ENCODE measurements around the gene LMNTD2.

LMNTD2 gene

DNA sequence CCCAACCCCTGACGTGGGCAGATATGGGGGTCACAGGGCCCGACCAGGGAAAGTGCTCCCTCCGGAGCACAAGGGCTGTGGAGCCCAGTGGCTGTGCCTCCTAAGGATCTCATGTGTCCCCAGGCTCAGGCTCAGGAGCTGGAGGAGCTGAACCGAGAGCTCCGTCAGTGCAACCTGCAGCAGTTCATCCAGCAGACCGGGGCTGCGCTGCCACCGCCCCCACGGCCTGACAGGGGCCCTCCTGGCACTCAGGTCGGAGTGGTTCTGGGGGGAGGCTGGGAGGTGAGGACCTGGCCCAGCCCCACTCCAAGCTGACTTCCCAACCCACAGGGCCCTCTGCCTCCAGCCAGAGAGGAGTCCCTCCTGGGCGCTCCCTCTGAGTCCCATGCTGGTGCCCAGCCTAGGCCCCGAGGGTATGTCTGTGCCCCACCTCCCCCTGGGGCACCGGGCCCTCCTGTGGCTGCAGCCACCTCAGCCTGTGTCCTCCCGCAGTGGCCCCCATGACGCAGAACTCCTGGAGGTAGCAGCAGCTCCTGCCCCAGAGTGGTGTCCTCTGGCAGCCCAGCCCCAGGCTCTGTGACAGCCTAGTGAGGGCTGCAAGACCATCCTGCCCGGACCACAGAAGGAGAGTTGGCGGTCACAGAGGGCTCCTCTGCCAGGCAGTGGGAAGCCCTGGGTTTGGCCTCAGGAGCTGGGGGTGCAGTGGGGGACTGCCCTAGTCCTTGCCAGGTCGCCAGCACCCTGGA lies 2.7 kb upstream of the LMNTD2 start:
- Histone ChIP-seq H3K4me3 (ENCODE audit: low read length) (no peak overlapping the region), H3K4me1 (ENCODE audit: control insufficient read depth, insufficient read depth, low read length) (peaks cover 25% of the 10 kb centered on the region), H3K9ac (ENCODE audit: low read depth, low read length) (no peak overlapping the region), H3K27me3 (ENCODE audit: control insufficient read depth, insufficient read depth, low read length) (no peaks in the 10 kb centered on the region), H3K9me3 (replicated peaks; ENCODE audit: low read length) (no peaks in the 10 kb centered on the region), H3K36me3 (ENCODE audit: insufficient read depth, low read length) (peaks cover 8% of the 10 kb centered on the region), H3K4me2 (ENCODE audit: low read length) (no peak overlapping the region)

DNA sequence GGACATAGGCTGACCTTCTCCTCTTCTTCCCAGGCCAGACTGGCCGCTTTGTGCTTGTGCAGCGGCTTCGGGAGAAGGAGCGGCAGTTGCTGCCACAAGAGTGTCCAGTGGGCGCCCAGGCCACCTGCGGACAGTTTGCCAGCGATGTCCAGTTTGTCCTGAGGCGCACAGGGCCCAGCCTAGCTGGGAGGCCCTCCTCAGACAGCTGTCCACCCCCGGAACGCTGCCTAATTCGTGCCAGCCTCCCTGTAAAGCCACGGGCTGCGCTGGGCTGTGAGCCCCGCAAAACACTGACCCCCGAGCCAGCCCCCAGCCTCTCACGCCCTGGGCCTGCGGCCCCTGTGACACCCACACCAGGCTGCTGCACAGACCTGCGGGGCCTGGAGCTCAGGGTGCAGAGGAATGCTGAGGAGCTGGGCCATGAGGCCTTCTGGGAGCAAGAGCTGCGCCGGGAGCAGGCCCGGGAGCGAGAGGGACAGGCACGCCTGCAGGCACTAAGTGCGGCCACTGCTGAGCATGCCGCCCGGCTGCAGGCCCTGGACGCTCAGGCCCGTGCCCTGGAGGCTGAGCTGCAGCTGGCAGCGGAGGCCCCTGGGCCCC lies 1.6 kb upstream of the LMNTD2 start:
- Histone ChIP-seq H3K27me3 (ENCODE audit: control insufficient read depth, insufficient read depth, low read length) (peaks cover 8% of the 10 kb centered on the region), H3K9ac (ENCODE audit: low read depth, low read length) (no peak overlapping the region), H3K4me1 (ENCODE audit: control insufficient read depth, insufficient read depth, low read length) (peaks cover 16% of the 10 kb centered on the region), H3K4me3 (ENCODE audit: low read length) (no peak overlapping the region), H3K9me3 (replicated peaks; ENCODE audit: low read length) (no peaks in the 10 kb centered on the region), H3K4me2 (ENCODE audit: low read length) (peak overlapping the region; percentile 98), H3K36me3 (ENCODE audit: insufficient read depth, low read length) (peaks cover 6% of the 10 kb centered on the region)

DNA sequence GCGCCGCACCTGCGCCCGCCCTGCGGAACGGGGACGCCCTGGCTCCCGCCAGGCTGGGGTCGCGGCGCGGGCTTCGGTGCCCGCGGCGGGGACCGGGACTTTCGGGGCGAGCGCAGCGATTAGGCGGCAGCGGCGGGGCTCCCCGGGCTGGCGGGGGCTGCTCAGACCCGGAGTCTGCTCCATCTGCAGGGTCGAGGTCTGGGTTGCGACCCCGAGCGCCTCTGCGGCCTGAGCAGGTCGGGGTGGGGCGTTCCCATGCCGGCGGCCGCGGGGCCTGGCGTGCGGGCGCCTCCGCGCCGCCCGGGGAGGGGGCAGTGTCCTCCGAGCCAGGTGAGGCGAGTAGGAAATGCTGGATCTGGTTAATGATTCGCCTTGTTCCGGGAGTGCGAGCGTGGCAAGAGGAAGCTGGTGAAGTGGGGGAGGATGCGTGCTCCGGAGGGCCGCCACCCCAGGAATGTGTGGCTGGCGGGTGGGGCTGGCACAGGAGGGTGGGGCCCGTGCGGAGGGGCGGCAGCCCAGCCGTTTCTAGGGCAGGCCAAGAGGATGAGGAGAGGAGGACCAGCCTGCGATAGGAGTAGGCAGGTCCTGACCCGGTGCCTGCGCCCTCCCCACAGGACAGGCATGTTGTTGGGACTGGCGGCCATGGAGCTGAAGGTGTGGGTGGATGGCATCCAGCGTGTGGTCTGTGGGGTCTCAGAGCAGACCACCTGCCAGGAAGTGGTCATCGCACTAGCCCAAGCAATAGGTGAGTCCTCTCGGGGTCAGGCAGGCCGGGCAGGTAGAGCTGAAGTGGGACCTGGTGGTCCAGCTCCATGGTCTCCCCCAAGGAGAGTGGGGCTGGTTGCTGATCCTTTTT lies 838 bp upstream of the LMNTD2 start:
- Histone ChIP-seq H3K9ac (ENCODE audit: low read depth, low read length) (peak overlapping the region; percentile 63), H3K9me3 (replicated peaks; ENCODE audit: low read length) (no peaks in the 10 kb centered on the region), H3K4me2 (ENCODE audit: low read length) (peak overlapping the region; percentile 98), H3K4me1 (ENCODE audit: control insufficient read depth, insufficient read depth, low read length) (peaks cover 14% of the 10 kb centered on the region), H3K27me3 (ENCODE audit: control insufficient read depth, insufficient read depth, low read length) (peaks cover 16% of the 10 kb centered on the region), H3K4me3 (ENCODE audit: low read length) (peak overlapping the region; percentile 90), H3K36me3 (ENCODE audit: insufficient read depth, low read length) (peaks cover 3% of the 10 kb centered on the region)

DNA sequence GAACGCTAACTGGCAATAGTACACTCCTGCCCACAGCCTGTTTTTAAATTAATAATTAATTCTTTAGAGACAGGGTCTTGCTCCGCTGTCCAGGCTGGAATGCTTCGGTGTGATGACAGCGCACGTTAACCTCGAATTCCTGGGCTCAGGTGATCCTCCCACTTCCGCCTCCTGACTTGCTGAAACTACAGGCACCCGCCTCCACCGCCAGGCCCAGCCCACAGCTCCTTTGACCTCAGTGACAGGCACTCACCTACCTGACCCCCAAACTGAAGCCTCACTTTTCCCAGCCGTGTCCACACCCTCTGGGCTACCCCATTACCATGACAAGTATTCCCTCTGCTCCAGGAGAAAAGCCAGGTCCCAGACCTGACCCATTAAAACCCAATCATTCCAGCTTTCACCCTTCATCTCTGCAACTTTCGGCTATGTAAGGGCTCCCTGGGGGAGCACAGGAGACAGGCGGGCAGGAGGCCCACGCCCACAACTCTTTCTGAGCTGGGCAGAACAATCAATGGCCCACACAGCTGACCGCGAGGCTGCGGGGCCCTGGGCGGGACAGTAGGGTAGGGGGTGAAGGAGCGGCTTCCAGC lies 730 bp downstream of the LMNTD2 start:
- peak overlapping the region; percentile 97 for H3K4me2 ChIP-seq (ENCODE audit: low read length)
- H3K4me1 ChIP-seq (ENCODE audit: control insufficient read depth, insufficient read depth, low read length) = peaks cover 15% of the 10 kb centered on the region
- H3K36me3 ChIP-seq (ENCODE audit: insufficient read depth, low read length) = no peaks in the 10 kb centered on the region
- peaks cover 26% of the 10 kb centered on the region for H3K27me3 ChIP-seq (ENCODE audit: control insufficient read depth, insufficient read depth, low read length)
- H3K4me3 ChIP-seq (ENCODE audit: low read length) = peak overlapping the region; percentile 90
- H3K9me3 ChIP-seq (replicated peaks; ENCODE audit: low read length) = no peaks in the 10 kb centered on the region
- H3K9ac ChIP-seq (ENCODE audit: low read depth, low read length) = no peak overlapping the region

DNA sequence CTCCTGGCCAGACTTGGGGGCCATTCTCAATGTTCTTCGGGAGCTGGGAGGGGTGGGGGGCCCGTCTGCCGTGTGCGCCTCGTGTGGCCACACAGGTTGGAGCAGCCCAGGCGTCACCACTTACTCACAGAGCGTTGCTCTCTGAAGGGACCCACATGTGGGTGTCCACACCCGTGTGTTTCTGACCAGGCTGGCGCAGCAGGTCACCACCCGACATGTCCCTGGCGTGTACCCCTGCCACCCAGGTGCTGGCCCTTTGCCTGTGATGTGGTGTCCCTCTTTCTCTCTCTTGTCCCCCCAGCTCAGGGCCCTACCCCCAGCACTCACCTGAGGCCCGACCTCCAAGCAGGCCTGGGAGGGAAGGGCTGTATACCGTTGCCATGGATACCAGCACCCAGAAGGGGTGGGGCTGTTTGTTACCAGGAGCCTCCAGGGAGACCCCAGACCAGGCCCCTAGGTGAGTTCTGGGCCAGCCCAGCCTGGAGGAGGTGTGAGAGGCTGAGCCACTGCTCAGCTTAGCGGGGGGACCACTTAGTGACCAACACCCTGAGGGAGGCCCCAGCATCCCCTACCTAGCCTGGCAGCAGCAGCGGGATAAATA lies 1.4 kb downstream of the LMNTD2 start:
- Histone ChIP-seq H3K4me1 (ENCODE audit: control insufficient read depth, insufficient read depth, low read length) (peaks cover 18% of the 10 kb centered on the region), H3K4me3 (ENCODE audit: low read length) (no peak overlapping the region), H3K9ac (ENCODE audit: low read depth, low read length) (no peak overlapping the region), H3K27me3 (ENCODE audit: control insufficient read depth, insufficient read depth, low read length) (peaks cover 30% of the 10 kb centered on the region), H3K4me2 (ENCODE audit: low read length) (no peak overlapping the region), H3K9me3 (replicated peaks; ENCODE audit: low read length) (no peaks in the 10 kb centered on the region), H3K36me3 (ENCODE audit: insufficient read depth, low read length) (no peaks in the 10 kb centered on the region)

DNA sequence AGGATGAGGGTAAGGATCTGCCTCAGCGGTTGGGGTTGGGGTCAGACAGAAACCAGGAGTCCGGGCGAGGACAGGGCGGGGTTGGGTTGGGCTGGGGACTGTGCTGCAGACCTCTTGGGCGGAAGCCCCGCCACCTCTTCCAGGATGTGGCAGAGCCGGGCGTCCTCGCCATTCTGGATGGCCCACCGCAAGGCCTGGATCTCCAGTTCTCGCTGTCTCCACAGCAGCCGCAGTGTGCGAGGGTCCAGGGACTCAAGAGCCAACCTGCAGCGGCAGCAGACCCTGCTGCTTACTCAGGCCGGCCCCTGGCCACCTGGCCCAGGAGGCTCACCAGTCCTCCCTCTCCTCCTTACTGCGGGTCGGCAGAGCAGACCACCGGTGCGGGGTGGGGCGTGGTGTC lies 2.0 kb downstream of the LMNTD2 start:
- Histone ChIP-seq H3K36me3 (ENCODE audit: insufficient read depth, low read length) (no peaks in the 10 kb centered on the region), H3K4me2 (ENCODE audit: low read length) (no peak overlapping the region), H3K4me3 (ENCODE audit: low read length) (no peak overlapping the region), H3K9ac (ENCODE audit: low read depth, low read length) (no peak overlapping the region), H3K27me3 (ENCODE audit: control insufficient read depth, insufficient read depth, low read length) (peaks cover 30% of the 10 kb centered on the region), H3K4me1 (ENCODE audit: control insufficient read depth, insufficient read depth, low read length) (peaks cover 18% of the 10 kb centered on the region), H3K9me3 (replicated peaks; ENCODE audit: low read length) (no peaks in the 10 kb centered on the region)

DNA sequence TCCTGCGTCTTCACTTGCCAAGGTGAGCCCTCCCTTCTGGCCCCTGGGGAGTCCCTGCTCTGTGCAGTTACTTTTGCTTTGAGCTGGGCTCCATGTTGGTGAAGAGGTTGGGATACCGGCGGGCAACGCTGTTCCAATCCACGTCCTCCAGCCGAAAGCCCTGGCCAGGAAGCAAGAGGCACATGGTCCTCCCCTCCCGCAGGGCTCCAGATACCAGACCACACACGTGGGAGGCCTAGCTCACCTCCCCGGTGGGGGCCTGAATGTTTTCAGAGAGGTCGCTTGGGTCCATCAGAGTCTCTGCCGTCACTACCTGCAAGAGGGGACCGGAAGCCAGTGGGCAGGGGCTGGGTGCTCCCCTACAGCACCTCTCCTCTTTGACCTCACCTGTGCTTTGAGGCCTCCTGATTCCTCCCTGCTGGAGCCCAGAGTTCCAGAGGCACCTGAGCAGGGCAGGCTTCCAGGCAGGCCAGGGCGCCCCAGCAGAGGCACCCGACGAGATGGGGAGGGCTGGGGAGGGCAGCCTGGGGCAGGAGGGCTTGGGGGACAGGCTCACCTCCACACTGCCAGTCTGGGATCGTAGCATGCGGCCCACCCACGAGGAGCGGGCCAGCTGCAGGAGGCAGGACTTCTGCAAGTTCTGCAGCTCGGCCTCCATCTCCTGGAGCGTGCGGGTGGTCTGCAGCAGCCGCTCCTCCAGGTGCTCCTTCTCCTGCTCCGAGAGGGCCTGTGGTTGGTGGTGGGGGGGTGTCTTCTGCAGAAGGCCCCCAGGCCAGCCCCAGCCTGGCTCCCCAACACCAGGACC lies 3.0 kb downstream of the LMNTD2 start:
- peaks cover 18% of the 10 kb centered on the region for H3K4me1 ChIP-seq (ENCODE audit: control insufficient read depth, insufficient read depth, low read length)
- H3K4me2 ChIP-seq (ENCODE audit: low read length) = no peak overlapping the region
- H3K9me3 ChIP-seq (replicated peaks; ENCODE audit: low read length) = no peaks in the 10 kb centered on the region
- peaks cover 30% of the 10 kb centered on the region for H3K27me3 ChIP-seq (ENCODE audit: control insufficient read depth, insufficient read depth, low read length)
- H3K4me3 ChIP-seq (ENCODE audit: low read length) = no peak overlapping the region
- H3K9ac ChIP-seq (ENCODE audit: low read depth, low read length) = no peak overlapping the region
- H3K36me3 ChIP-seq (ENCODE audit: insufficient read depth, low read length) = no peaks in the 10 kb centered on the region

DNA sequence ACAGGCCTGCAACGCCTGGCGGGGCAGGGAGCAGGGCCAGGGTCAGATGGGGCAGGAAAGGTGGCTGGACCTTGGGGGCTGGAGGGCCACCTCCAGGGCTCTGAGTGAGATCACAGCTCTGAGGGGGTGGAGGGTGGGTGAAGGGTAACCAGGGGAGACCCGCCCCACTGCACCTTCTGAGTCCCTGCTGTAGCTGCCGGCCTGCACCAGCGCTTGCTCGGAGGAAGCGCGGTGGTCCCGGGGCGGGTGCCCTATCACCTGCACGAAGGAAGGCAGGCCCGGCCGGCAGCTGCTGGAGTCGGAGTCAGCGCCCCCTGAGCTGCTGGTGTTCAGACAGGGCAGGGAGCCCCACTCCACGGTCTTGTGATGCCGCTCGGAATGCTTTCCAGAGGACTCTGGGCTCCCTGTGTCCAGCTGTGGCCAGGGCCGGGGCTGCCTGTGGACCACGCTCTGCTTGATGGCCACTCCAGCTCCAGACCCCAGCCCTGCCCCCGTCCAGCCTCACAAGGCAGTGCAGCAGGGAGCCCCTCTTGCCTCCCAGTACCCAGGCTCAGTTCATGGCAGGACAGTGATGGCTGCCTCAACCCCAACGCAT lies 3.8 kb downstream of the LMNTD2 start:
- H3K4me2 ChIP-seq (ENCODE audit: low read length) = no peak overlapping the region
- peaks cover 16% of the 10 kb centered on the region for H3K4me1 ChIP-seq (ENCODE audit: control insufficient read depth, insufficient read depth, low read length)
- peaks cover 30% of the 10 kb centered on the region for H3K27me3 ChIP-seq (ENCODE audit: control insufficient read depth, insufficient read depth, low read length)
- H3K36me3 ChIP-seq (ENCODE audit: insufficient read depth, low read length) = no peaks in the 10 kb centered on the region
- no peak overlapping the region for H3K4me3 ChIP-seq (ENCODE audit: low read length)
- H3K9me3 ChIP-seq (replicated peaks; ENCODE audit: low read length) = no peaks in the 10 kb centered on the region
- no peak overlapping the region for H3K9ac ChIP-seq (ENCODE audit: low read depth, low read length)

DNA sequence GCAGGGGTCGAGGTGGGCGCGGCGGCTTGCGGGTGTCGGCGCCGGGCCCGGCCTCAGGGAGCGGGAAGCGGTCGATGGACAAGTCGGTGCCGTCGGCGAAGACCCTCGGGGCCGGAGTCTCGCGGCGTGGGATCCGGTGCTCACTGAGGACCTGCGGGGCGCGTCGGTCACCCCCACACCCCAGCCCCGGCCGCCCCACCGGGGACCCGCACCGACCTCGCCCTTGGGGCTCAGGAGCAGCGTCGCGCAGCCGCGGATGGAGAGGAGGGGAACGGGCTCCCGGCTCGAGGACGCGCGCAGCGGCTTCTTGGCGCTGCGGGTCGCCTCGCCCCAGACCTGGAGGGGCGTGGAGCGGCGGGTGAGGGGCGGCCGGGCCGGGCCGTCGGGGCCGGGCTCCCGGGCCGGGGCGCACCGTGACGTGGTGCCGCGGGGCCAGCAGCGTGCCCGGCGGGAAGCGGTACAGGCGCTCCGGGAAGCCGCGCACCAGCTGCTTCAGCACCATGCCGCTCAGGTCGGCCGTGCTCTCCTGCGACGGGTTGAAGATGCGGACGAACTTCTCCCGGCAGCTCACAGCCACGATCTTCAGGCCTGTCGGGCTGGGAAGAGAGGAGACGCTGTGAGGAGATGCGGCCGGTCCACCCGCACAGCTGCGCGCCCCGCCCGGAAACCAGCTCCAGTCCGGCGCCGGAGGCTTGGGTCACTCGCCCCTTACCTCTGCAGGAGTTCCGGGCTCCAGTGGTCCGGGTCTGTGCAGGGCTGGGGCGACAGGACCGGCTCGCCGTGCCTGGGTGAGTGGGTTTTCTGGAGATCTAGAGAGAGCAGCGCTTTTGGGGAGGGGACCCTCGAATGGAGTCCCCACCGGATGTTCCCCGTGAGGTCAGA lies 4.5 kb downstream of the LMNTD2 start:
- no peaks in the 10 kb centered on the region for H3K36me3 ChIP-seq (ENCODE audit: insufficient read depth, low read length)
- H3K27me3 ChIP-seq (ENCODE audit: control insufficient read depth, insufficient read depth, low read length) = peaks cover 30% of the 10 kb centered on the region
- no peak overlapping the region for H3K4me2 ChIP-seq (ENCODE audit: low read length)
- peaks cover 10% of the 10 kb centered on the region for H3K4me1 ChIP-seq (ENCODE audit: control insufficient read depth, insufficient read depth, low read length)
- H3K9me3 ChIP-seq (replicated peaks; ENCODE audit: low read length) = no peaks in the 10 kb centered on the region
- H3K9ac ChIP-seq (ENCODE audit: low read depth, low read length) = no peak overlapping the region
- no peak overlapping the region for H3K4me3 ChIP-seq (ENCODE audit: low read length)

All from skeletal muscle satellite cell (primary cell).